ENCODE data around the gene RASSF1. TPM values are rescaled to one million over a fixed set of nuclear protein-coding genes. Genes with fewer than 3 reads are reported as not detected.

The RASSF1 gene
- total and polyA plus RNA-seq, 2 of the 4 experiments (the other 2 are of a cell fraction): 17.4 to 53.4 TPM

DNA sequence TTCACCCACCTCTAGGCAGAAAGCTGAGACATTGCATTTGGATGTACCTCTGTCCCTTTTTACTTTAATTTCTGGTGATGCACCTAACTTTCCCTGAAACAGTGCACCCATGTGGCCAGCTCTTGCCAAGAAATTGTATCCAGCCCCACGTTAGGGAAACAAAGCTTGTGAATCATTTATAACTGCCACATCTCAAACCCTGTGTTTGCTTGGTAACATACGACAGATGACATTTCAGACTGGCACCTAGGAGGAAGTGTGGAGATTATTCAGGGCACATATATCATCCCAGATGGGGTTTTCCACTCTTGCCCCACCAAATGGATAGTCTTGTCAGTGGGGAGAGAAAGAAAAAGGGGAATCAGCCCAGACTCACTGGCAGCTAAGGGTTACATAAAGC lies 12.1 kb upstream of the RASSF1 start:
- Histone ChIP-seq H3K56ac (ENCODE audit: extremely low read depth, insufficient read depth, low read length) (no peak overlapping the region), H3K18ac (ENCODE audit: low read depth, low read length) (no peak overlapping the region), H3K4me3 (ENCODE audit: insufficient read depth, low read depth, low read length) (no peak overlapping the region), H4K20me1 (ENCODE audit: insufficient read depth, low read length) (peaks cover 41% of the 10 kb centered on the region), H3K79me1 (ENCODE audit: low read depth in 1 of 2, low read length in 2 of 2) (peaks cover 23 to 68% of the 10 kb centered on the region in 2 experiments), H2BK5ac (ENCODE audit: low read depth, low read length, poor library complexity, severe bottlenecking) (no peak overlapping the region), H3K23ac (ENCODE audit: low read depth, low read length) (no peak overlapping the region), H3K27ac (ENCODE audit: insufficient read depth, low read length) (no peak overlapping the region), H4K8ac (ENCODE audit: low read depth in 2 of 2, low read length in 2 of 2) (no peak overlapping the region), H3K4me2 (ENCODE audit: low read depth, low read length) (no peak overlapping the region), H3K36me3 (ENCODE audit: control insufficient read depth, insufficient read depth, low read length) (peaks cover 46% of the 10 kb centered on the region), H4K5ac (ENCODE audit: low read depth, low read length) (no peak overlapping the region), H3K9ac (ENCODE audit: low read depth, low read length) (no peak overlapping the region), H4K91ac (ENCODE audit: insufficient read depth, low read depth, low read length) (no peak overlapping the region), H3K9me1 (ENCODE audit: insufficient read depth, low read length) (peaks cover 13% of the 10 kb centered on the region; the same call in 1 of the 2 replicates), H2BK20ac (ENCODE audit: low read depth, low read length) (no peak overlapping the region), H2BK120ac (ENCODE audit: low read depth, low read length) (no peak overlapping the region), H2AK5ac (ENCODE audit: low read depth, low read length) (no peak overlapping the region), H3K4me1 (ENCODE audit: control insufficient read depth, insufficient read depth, low read length) (peaks cover 29% of the 10 kb centered on the region), H3K14ac (replicated peaks; ENCODE audit: low read depth, low read length) (no peak overlapping the region), H3K9me3 (ENCODE audit: control insufficient read depth, insufficient read depth, low read length) (no peaks in the 10 kb centered on the region), H2AK9ac (replicated peaks; ENCODE audit: low read depth, low read length, poor library complexity) (no peak overlapping the region), H2BK15ac (ENCODE audit: low read depth, low read length) (no peak overlapping the region), H2AFZ (replicated peaks; ENCODE audit: low read length, poor library complexity) (no peak overlapping the region), H3K4ac (ENCODE audit: low read depth, low read length) (no peak overlapping the region), H3K27me3 (ENCODE audit: control insufficient read depth, insufficient read depth, low read length) (no peaks in the 10 kb centered on the region)
- TF ChIP-seq BHLHE40 (IDR thresholded peaks at IDR 0.05; ENCODE audit: low read depth, low read length): no peak
- no peak for TF ChIP-seq NFE2L2 (IDR thresholded peaks at IDR 0.05; ENCODE audit: low read depth, low read length)
- peak; percentile 16; the same call in 1 of the 2 replicates for TF ChIP-seq RAD21 (IDR thresholded peaks at IDR 0.05; ENCODE audit: low read length)
- TF ChIP-seq, protein P1, sequence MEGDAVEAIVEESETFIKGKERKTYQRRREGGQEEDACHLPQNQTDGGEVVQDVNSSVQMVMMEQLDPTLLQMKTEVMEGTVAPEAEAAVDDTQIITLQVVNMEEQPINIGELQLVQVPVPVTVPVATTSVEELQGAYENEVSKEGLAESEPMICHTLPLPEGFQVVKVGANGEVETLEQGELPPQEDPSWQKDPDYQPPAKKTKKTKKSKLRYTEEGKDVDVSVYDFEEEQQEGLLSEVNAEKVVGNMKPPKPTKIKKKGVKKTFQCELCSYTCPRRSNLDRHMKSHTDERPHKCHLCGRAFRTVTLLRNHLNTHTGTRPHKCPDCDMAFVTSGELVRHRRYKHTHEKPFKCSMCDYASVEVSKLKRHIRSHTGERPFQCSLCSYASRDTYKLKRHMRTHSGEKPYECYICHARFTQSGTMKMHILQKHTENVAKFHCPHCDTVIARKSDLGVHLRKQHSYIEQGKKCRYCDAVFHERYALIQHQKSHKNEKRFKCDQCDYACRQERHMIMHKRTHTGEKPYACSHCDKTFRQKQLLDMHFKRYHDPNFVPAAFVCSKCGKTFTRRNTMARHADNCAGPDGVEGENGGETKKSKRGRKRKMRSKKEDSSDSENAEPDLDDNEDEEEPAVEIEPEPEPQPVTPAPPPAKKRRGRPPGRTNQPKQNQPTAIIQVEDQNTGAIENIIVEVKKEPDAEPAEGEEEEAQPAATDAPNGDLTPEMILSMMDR (conservative IDR thresholded peaks at IDR 0.05; ENCODE audit: low read depth, low read length): peak; percentile 31; the same call in 1 of the 2 replicates
- TF ChIP-seq MAZ (IDR thresholded peaks at IDR 0.05; ENCODE audit: borderline replicate concordance, low read depth, low read length): no peak
- no peak for TF ChIP-seq MAFK (IDR thresholded peaks at IDR 0.05; ENCODE audit: low read depth, low read length)
- no peak for TF ChIP-seq FOS (IDR thresholded peaks at IDR 0.05; ENCODE audit: low read depth, low read length)
- TF ChIP-seq RCOR1 (IDR thresholded peaks at IDR 0.05; ENCODE audit: insufficient replicate concordance, low read length): no peak
- TF ChIP-seq CEBPB (IDR thresholded peaks at IDR 0.05; ENCODE audit: low read depth, low read length): peak; percentile 50
- TF ChIP-seq SMC3 (IDR thresholded peaks at IDR 0.05; ENCODE audit: low read depth, low read length): peak; percentile 4; the same call in 1 of the 2 replicates
- no peak for TF ChIP-seq MXI1 (IDR thresholded peaks at IDR 0.05; ENCODE audit: borderline replicate concordance, low read depth, low read length)
- TF ChIP-seq CHD1 (IDR thresholded peaks at IDR 0.05; ENCODE audit: low read depth, low read length): no peak
- BruUV-seq (replicated peaks): no TSS peak
- in situ Hi-C loops (cut with MboI; ENCODE audit: low sequenced_read_pairs) (no loop called here), dilution Hi-C loops (cut with HindIII; ENCODE audit: low sequenced_read_pairs, unreplicated experiment) (no loop called here), intact Hi-C loops (cut with micrococcal nuclease) (no loop called here)
- peak; percentile 29 for DNase-seq
- ChIA-PET CTCF (interaction anchor here (0.8 kb wide), 1 partner anchor 9 kb away, joined by 3 read pairs; no protein-coding TSS in a partner anchor), POLR2A (ENCODE audit: unreplicated experiment) (interaction anchor here (0.6 to 1.0 kb wide), 2 partner anchors 16 to 88 kb away, joined by 3 read pairs; no protein-coding TSS in a partner anchor)
- WGBS, 2 experiments (ENCODE audit: extremely low coverage in 2 of 2, insufficient read length in 1 of 2): no CpG with 5 or more reads among the region's 2 CpGs
- ATAC-seq (ENCODE audit: low read depth): no peak

Data from IMR-90 (cell line).